HG03280 (cell line): ENCODE results near the gene IFI27L1.
A peak's percentile ranks its signal among the peaks of the same experiment; 100 is the strongest.

Experiments
- ATAC-seq: cut with Tn5 transposase; IDR thresholded peaks from one replicate; pipeline ENCODE4 v1.9.1; 2021; ENCODE audit warnings: mild to moderate bottlenecking, moderate library complexity; ENCODE audit not compliant: unreplicated experiment

The IFI27L1 gene

GRCh38 chr14:94113490-94113889, 32.4 kb downstream of the IFI27L1 start:
- ATAC-seq, result no peak

GRCh38 chr14:94113908-94114588, 32.9 kb downstream of the IFI27L1 start:
- ATAC-seq, result no peak

- ATAC-seq, result no peak
Observed at GRCh38 chr14:94114589-94115057, 33.5 kb downstream of the IFI27L1 start.

GRCh38 chr14:94115058-94115591, 34.0 kb downstream of the IFI27L1 start:
- no peak for ATAC-seq

- ATAC-seq, result no peak
Observed at GRCh38 chr14:94115631-94116030, 34.5 kb downstream of the IFI27L1 start.

- no peak for ATAC-seq
Observed at GRCh38 chr14:94116701-94117100, 35.6 kb downstream of the IFI27L1 start.

- no peak for ATAC-seq
Observed at GRCh38 chr14:94117856-94118255, 36.7 kb downstream of the IFI27L1 start.

GRCh38 chr14:94119071-94119470, 38.0 kb downstream of the IFI27L1 start:
- ATAC-seq, result no peak

- ATAC-seq, result no peak
Observed at GRCh38 chr14:94120667-94121340, 39.7 kb downstream of the IFI27L1 start.

GRCh38 chr14:94121485-94121884, 40.4 kb downstream of the IFI27L1 start:
- no peak for ATAC-seq

- ATAC-seq, result no peak
Observed at GRCh38 chr14:94122438-94122837, 41.3 kb downstream of the IFI27L1 start.

- ATAC-seq, result no peak
Observed at GRCh38 chr14:94123296-94123695, 42.2 kb downstream of the IFI27L1 start.

GRCh38 chr14:94123868-94124267, 42.8 kb downstream of the IFI27L1 start:
- ATAC-seq, result no peak

- ATAC-seq, result no peak
Observed at GRCh38 chr14:94124582-94125377, 43.7 kb downstream of the IFI27L1 start.

GRCh38 chr14:94125659-94126418, 44.7 kb downstream of the IFI27L1 start:
- no peak for ATAC-seq

- no peak for ATAC-seq
Observed at GRCh38 chr14:94126419-94126677, 45.2 kb downstream of the IFI27L1 start.

GRCh38 chr14:94126800-94127199, 45.7 kb downstream of the IFI27L1 start:
- no peak for ATAC-seq

GRCh38 chr14:94127330-94127729, 46.2 kb downstream of the IFI27L1 start:
- no peak for ATAC-seq

GRCh38 chr14:94128216-94128839, 47.2 kb downstream of the IFI27L1 start:
- ATAC-seq, result no peak

GRCh38 chr14:94129111-94129757, 48.1 kb downstream of the IFI27L1 start, which contains the start of gene IFI27L2:
Gene IFI27L2 (minus strand): TSS chr14:94129604. CDS start chr14:94129564, 40 bp downstream.
- ATAC-seq, result peak; percentile 92
